OCI-M1 (cell line): Measurements from ENCODE around the gene WDR35.

Experiments used
- DNase-seq: peaks from one replicate; lab custom pipeline; 2025; lab: John Stamatoyannopoulos, UW

WDR35 gene

DNA sequence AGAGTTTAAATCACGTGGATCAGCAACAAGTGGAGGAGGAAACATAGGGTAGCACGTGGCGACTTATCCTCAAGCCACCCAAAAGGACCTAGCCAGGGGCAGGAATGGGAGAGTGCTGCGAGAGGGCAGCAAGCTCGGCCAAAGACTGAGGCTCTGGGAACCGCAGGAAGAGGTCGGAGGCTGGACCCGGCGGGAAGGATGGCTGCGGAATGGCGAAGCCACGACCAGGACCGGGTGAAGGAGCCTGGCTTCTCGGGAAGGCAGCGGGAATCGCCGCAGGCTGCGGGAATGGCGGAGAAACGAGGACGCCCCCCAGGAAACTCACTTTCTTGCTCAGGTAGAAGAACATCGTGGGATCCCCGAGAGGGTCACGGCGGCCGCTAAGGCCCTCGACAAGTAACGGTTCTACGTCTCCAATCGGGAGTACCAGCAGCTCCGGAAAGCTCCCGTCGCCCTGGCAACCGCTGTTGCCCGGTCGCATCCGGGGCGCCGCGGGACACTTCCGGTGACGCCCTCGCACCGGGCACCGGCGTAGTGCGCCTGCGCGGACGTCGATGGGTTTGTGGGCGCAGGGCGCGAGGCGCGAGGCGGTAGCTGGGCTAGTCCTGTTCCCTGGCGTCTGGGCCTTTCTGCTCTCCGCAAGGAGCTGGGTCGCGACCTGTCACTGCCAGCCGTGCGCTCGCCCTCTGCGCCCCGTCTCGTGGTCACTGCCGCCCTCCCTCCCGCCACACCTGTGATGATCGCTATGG, at the start of gene WDR35:
Gene WDR35, minus strand, starts transcription at position 439 of the 749 bp plus-strand sequence. Its CDS starts 90 bp downstream, at position 349.
- DNase-seq, result peak; percentile 84

DNA sequence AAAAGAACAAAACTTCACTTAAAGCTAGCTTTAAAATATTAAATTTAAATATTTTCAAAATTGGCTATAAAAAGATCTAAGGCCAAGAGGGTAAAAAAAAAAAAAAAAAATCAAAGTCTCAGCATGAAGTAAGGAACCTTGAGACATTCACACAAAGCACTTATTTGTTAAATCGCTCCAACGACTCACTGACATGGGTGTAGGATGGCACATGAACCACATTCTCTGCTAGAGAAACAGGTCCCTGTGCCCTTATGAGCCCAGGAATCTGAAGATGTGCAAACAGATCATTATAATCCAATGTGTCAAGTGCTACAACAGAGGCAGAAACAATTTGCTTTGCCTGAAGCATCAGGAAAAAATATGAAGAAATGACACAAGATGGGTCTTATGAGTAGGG, 47.8 kb upstream of the WDR35 start:
- DNase-seq, result no peak

GRCh38 chr2:20035955-20036666, 46.2 kb upstream of the WDR35 start:
- DNase-seq, result peak; percentile 47

DNA sequence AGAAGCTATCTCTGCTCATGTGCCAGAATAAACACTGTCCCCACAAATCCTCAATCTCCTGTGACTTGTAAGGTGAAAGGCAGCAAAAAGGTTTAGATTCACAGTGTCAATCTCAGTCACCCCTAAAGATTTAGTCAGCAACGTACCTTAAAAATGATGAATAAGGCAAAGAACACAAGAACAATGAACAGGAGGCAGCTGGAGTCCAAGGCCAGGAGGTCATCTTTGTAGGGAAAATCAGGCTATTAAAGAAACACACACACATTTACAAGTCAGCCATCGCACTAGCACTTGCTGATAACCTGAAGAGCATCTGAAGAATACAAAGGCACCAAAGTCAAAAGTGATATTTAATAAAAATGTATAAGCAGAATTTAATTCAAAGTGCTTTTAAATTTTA, 44.9 kb upstream of the WDR35 start:
- no peak for DNase-seq

DNA sequence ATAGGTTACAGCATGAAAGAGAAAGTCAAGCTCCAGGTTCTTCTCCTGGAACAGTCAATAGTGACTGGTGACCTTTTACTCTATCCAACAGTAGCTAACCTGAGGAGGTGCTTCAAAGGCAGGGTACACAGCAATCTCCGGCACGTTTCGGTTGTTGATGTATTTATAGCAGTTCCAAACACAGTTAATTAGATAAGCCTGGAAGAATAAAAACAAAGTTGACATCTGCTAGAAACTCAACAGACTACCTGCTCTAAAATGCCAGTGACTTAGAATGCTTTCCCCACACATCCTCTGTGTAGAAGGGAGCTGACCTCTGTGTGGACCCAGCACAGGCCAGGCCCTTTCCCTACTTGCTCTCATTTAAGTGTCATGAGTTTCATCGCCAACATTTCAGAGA, 44.3 kb upstream of the WDR35 start:
- no peak for DNase-seq

GRCh38 chr2:20033322-20033721, 43.4 kb upstream of the WDR35 start:
- DNase-seq, result no peak

- DNase-seq, result peak; percentile 75
Observed at GRCh38 chr2:20030224-20030623, 40.3 kb upstream of the WDR35 start.

DNA sequence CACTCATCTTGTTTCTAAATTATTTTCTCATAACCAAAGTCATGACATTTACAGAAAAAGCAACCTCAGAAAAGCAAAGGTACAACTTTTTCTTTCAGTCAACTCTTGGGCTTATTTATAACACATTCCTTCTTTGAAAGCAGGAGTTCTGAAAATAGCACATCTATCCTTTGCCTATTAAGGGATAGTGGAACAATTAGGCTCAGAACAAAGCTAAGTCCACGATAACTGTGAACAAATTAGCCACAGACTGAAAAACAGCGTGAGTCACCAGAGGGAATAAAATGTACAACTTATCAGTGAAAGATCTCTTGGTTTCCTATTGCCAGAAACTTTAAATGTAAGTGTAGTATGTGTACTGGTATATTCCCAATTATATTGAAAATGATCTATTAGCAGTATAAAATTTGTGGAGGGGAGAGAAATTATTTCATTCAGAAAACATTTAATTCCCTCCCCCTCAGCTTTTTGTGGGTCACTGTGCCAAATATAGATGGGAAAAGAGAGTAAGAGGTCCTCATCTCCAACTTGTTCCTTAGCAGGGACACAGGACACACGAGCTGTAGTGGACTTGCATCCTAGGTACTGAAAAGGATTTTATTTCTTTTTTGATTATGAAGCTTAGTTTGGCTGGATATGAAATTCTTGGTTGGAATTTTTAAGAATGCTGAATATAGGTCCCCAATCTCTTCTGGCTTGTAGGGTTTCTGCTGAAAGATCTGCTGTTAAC, 38.0 kb upstream of the WDR35 start:
- peak; percentile 14 for DNase-seq

DNA sequence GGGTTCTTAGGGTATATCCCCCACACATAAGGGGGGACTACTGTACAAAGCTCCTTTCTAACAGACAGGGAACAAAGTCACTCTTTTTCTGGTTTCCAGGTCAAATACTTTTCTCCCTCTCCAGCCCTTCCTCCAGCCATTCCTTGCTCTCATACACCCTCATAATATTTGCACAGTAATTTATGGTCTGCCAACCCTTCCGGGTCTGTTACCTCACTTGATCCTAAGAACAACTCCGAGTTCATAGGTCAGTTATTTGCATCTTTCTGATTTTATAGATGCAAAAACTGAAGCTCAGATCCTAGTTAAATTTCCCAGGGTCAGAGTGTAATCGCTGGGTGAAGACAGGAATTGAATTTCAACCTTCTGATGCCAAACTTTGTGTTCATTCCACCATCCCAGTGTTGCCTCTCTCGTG, 37.4 kb upstream of the WDR35 start:
- DNase-seq, result no peak

GRCh38 chr2:20025065-20025786, 35.3 kb upstream of the WDR35 start:
- peak; percentile 22 for DNase-seq

- DNase-seq, result no peak
Observed at GRCh38 chr2:20023688-20024087, 33.8 kb upstream of the WDR35 start.

DNA sequence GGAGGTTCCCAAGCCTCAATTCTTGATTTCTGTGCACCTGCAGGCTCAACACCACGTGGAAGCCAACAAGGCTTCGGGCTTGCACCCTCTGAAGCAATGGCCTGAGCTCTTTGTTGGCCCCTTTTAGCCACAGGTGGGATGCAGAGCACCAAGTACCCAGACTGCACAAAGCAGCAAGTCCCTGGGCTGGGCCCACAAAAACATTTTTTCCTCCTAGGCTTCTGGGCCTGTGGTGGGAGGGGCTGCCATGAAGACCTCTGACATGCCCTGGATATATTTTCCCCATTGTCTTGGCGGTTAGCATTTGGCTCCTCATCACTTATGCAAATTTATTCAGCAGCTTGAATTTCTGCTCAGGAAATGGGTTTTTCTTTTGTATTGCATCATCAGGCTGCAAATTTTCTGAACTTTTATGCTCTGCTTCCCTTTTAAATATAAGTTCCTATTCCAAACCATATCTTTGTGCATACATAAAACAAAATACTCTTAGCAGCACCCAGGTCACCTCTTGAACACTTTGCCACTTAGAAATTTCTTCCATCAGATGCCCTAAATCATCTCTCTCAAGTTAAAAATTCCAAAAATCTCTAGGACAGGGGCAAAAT, 31.6 kb upstream of the WDR35 start:
- DNase-seq, result no peak

DNA sequence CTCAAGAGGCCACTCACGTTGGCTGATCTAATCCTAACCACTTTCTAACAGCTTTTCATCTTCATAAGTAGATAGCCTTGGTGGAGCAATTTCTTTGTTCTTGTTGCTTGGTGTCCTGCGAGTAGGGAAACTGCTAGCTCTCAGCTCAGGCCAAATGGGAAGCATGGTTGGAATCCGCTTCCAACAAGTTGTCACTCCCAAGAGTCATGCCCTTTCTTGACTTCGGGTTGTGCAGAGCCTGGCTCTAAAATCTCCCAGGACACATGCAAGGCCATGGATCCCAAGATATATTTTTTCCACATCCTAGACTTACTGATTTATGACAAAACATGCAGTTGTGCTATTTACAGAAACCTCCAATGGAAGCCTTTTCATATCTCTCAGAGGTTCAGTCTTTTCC, 29.8 kb upstream of the WDR35 start:
- DNase-seq, result no peak

DNA sequence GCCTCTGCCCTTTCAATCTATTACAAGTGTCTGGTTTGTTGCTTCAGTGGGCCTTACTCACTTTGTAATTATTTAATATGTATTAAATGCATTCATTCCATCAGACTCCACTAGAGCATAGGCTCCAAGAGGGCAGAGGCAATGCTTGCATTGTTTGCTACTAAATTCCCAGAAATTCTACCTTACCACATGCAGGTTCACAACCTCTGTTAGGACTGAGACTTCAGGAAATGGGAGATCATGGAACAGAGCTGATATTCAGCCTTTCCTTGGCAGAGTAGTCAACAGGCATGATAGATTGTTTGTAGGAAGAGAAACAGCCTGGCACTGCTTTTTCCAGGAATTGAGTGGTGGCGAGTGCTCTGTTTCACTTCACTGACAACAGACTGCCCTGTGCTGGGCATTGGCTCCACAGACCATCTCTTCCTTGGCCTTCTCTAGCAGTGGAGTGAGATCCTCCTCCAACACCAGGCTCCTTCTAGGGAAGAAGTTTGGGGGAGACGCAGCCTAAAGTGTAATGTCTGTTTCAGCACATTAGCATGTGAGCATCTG, 28.8 kb upstream of the WDR35 start:
- DNase-seq, result no peak

- no peak for DNase-seq
Observed at GRCh38 chr2:20016346-20016745, 26.4 kb upstream of the WDR35 start.

DNA sequence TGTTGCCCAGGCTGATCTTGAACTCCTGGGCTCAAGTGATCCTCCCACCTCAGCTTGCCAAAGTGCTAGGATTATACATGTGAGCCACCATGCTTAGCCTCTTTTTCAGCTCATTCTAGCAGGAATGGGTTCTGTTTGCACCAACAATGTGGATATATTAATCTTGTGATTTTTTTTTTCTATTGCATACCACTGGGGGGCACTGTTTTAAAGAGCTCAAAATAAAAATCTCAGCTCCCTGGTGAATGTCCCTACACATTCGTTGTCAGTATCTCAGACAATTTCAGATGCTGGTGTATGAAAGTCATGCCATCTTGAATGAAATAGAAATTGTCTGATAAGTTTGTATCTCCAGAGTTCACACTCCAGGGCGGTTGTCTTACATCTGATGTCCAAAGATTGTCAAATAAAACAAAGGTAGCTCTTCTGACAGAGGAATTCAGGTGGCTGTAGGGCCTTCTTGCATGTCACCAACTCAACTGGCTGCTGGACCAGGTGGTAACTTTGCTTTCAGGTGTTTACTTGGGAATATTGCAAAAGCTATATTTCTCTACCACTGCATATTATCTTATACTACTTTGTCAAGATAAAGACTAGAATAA, 25.7 kb upstream of the WDR35 start:
- peak; percentile 61 for DNase-seq

GRCh38 chr2:20013126-20013849, 23.4 kb upstream of the WDR35 start:
- no peak for DNase-seq

DNA sequence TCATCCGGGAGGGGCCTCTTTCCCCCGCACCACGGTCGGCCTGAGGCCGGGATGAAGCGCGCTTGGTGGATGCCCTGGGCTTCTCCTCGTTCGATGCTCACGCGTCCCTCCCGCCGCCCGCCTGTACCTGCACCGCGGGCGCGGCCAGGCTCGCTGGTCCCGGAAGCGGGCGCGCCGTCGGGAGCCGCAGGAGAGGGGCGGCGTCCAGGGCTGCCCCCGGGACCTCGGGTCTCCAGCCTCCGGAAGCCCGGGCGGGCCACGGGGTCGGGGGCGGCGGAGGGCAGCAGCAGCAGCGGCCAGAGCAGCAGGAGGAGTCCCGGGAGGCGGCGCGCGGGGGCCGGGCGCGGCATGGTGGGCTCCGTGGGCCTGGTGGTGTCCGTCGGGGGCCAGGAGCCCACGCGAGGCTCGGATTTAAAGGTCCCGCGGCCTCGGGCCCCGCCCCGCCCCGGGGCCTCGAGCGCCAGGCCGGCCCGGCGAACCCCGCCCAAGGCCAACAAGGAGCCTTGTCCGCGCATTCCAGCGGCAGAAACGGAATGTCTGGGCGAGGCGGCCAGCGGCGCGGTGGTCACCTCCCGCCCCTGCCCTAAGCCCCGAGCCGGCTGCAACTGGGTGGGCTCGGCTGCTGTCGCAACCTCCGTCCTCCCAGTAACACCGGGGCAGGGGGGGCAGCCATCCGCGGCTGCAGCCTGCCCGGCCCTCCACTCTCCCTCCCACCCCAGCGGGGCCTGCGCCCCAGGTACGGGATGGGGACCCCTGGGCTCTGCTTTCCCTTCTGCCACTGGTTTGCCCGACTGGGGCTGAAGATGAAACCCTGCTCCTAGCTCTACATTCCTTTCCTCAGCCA, 22.6 kb upstream of the WDR35 start, which contains the start of gene MATN3:
Gene MATN3, minus strand, starts transcription at position 387 of the 844 bp plus-strand sequence. Its CDS starts 37 bp downstream, at position 350.
- no peak for DNase-seq

- no peak for DNase-seq
Observed at GRCh38 chr2:20012032-20012281, 22.1 kb upstream of the WDR35 start.
